Mucosa of gallbladder (tissue), 1 donor: Measurements from ENCODE around the gene RAB12. TPM values are rescaled to one million over a fixed set of nuclear protein-coding genes. Genes with fewer than 3 reads are reported as not detected.
"Not testable (repeated sequence)": the region's sequence is repeated elsewhere in the genome, so short reads cannot be mapped to it uniquely, and the experiment has no call there.

Source experiments
- DNase-seq: peaks from one replicate; pipeline ENCODE4 v3.0.0-alpha.2; 2020; ENCODE audit warnings: low spot score
- total RNA-seq: library from RNA; stranded (reverse); gene quantifications from one replicate; pipeline ENCODE4 v1.2.1, GENCODE V29; 2021
- donor health status: DM: no; HTN: no; CAD: no.

RAB12 gene
- total RNA-seq, 1 donor from 2014 or later: 26.3 TPM

- no peak for DNase-seq
These were observed 34.2 kb downstream of the RAB12 start for GRCh38 chr18:8643326-8643878.

GRCh38 chr18:8647359-8647758 is 38.1 kb downstream of the RAB12 start:
- not testable (repeated sequence) for DNase-seq

- DNase-seq: not testable (repeated sequence)
These were observed 42.4 kb downstream of the RAB12 start for GRCh38 chr18:8651478-8652261.

- no peak for DNase-seq
These were observed 45.5 kb downstream of the RAB12 start for GRCh38 chr18:8654503-8655451.

GRCh38 chr18:8656232-8656631 is 47.0 kb downstream of the RAB12 start:
- no peak for DNase-seq

- no peak for DNase-seq
These were observed 48.0 kb downstream of the RAB12 start for GRCh38 chr18:8657050-8657820.

- no peak for DNase-seq
These were observed 48.7 kb downstream of the RAB12 start for GRCh38 chr18:8657873-8658470.

- no peak for DNase-seq
These were observed 49.7 kb downstream of the RAB12 start for GRCh38 chr18:8658858-8659485.

GRCh38 chr18:8659609-8660242 is 50.5 kb downstream of the RAB12 start:
- no peak for DNase-seq

- no peak for DNase-seq
These were observed 51.1 kb downstream of the RAB12 start for GRCh38 chr18:8660316-8660715.

GRCh38 chr18:8661754-8662559 is 52.7 kb downstream of the RAB12 start:
- DNase-seq: no peak

GRCh38 chr18:8662560-8663255 is 53.5 kb downstream of the RAB12 start:
- DNase-seq: no peak

- DNase-seq: no peak
These were observed 58.6 kb downstream of the RAB12 start for GRCh38 chr18:8667846-8668245.

- no peak for DNase-seq
These were observed 59.1 kb downstream of the RAB12 start for GRCh38 chr18:8668381-8668780.

- DNase-seq: no peak
These were observed 60.3 kb downstream of the RAB12 start for GRCh38 chr18:8669571-8669970.

- DNase-seq: no peak
These were observed 64.3 kb downstream of the RAB12 start for GRCh38 chr18:8673256-8674209.

GRCh38 chr18:8675057-8675456 is 65.8 kb downstream of the RAB12 start:
- DNase-seq: no peak

- DNase-seq: no peak
These were observed 72.0 kb downstream of the RAB12 start for GRCh38 chr18:8681196-8681595.
